Left lung (tissue), 10 donors: Measurements from ENCODE around the gene SYT11. TPM values are rescaled to one million over a fixed set of nuclear protein-coding genes. Genes with fewer than 3 reads are reported as not detected.

ENCODE experiments used
- ATAC-seq: fragments of 200-7000 bp; cut with Tn5 transposase; one replicate; pipeline ENCODE4 v1.9.1; 2020; ENCODE audit warnings: moderate library complexity
- DNase-seq, 4 donors: peaks; one replicate each; pipeline ENCODE4 v3.0.0-alpha.2; 2013 to 2020
- H3K27ac ChIP-seq, 2 donors: fragments of 200-600 bp; sonication (generic) in 1 of 2; one replicate each; pipeline versions ENCODE4 v1.5.0 to v1.8.0; 2020 to 2021
- H3K27me3 ChIP-seq, 2 donors: fragments of 200-600 bp; sonication (generic) in 1 of 2; one replicate each; pipeline versions ENCODE4 v1.5.0 to v1.8.0; 2020 to 2021
- H3K36me3 ChIP-seq, 2 donors: fragments of 200-600 bp; sonication (generic) in 1 of 2; one replicate each; pipeline versions ENCODE4 v1.5.0 to v1.8.0; 2020 to 2021
- H3K4me1 ChIP-seq, 2 donors: fragments of 200-600 bp; one replicate each; pipeline ENCODE4 v1.8.0; 2021
- H3K4me3 ChIP-seq, 2 donors: fragments of 200-600 bp; sonication (generic) in 1 of 2; one replicate each; pipeline versions ENCODE4 v1.5.0 to v1.8.0; 2020 to 2021; ENCODE audit warnings: mild to moderate bottlenecking in 1 of 2
- H3K9me3 ChIP-seq, 2 donors: fragments of 200-600 bp; sonication (generic) in 1 of 2; one replicate each; pipeline versions ENCODE4 v1.5.0 to v1.8.0; 2020 to 2021
- CTCF ChIP-seq, 2 donors: fragments of 200-600 bp; sonication (generic) in 1 of 2; IDR thresholded peaks; one replicate each; pipeline versions ENCODE4 v1.5.0 to v1.8.0; 2021; ENCODE audit warnings: antibody characterized with exemption in 2 of 2
- intact Hi-C, 2 donors: fragments of 100-400 bp; cut with DNase I; formaldehyde crosslinking; loops; one replicate each; pipeline versions ENCODE4 v1.11.2 to v1.14.2; 2022
- polyA plus RNA-seq, 6 donors: library from polyadenylated mRNA; unstranded; fragments of 120-200 nt; gene quantifications; one replicate each; pipeline ENCODE4 v1.2.1, GENCODE V29; 2013; ENCODE audit not compliant: insufficient read length in 6 of 6
- total RNA-seq, 2 donors: library from RNA; stranded (reverse); fragmentation: NEBNext Ultra II Directional; extraction: Animal tissue kit (Norgen Biotek cat#: 25700); gene quantifications; one replicate each; pipeline ENCODE4 v1.2.1, GENCODE V29; 2021
- donor health status: DM: no; HTN: yes; CAD: no.
- donor health status: DM: no; HTN: no; CAD: no.

Gene SYT11
- total and polyA plus RNA-seq, 8 donors: 10.7 to 13.8 (median 12.1) TPM

GRCh38 chr1:155872527-155872926 lies 13.2 kb downstream of the SYT11 start:
- H3K27ac ChIP-seq: no peak overlapping the region
- no peak for DNase-seq
- H3K4me3 ChIP-seq: no peak overlapping the region
- no peak for ATAC-seq
- H3K27me3 ChIP-seq: no peaks in the 10 kb centered on the region
- intact Hi-C loops: no loop called here
- H3K9me3 ChIP-seq: no peaks in the 10 kb centered on the region
- H3K36me3 ChIP-seq: no peaks in the 10 kb centered on the region
- H3K4me1 ChIP-seq: no peaks in the 10 kb centered on the region
- no peak for TF ChIP-seq CTCF (IDR thresholded peaks at IDR 0.05)

DNA sequence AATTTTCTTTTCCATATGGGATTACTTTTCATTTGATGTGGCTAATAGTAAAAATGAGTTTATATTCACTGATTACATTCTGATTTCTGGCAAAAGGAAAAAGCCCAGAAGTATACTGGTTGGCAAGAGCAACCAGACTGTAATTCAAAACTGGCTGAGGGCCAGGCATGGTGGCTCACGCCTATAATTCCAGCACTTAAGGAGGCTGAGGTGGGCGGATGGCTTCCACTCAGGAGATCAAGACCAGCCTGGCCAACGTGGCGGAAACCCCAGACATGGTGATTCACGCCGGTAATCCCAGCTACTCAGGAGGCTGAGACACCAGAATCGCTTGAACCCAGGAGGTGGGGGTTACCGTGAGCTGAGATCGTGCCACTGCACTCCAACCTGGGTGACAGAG lies 14.5 kb downstream of the SYT11 start:
- no peak for TF ChIP-seq CTCF (IDR thresholded peaks at IDR 0.05)
- no peaks in the 10 kb centered on the region for H3K27me3 ChIP-seq
- no peak overlapping the region for H3K27ac ChIP-seq
- ATAC-seq: peak; percentile 75
- peak in 2 of 4 donors; percentile 40 for DNase-seq
- intact Hi-C loops: no loop called here
- no peaks in the 10 kb centered on the region for H3K36me3 ChIP-seq
- no peaks in the 10 kb centered on the region for H3K9me3 ChIP-seq
- no peaks in the 10 kb centered on the region for H3K4me1 ChIP-seq
- no peak overlapping the region for H3K4me3 ChIP-seq

GRCh38 chr1:155877945-155878344 lies 18.6 kb downstream of the SYT11 start:
- no peaks in the 10 kb centered on the region for H3K27me3 ChIP-seq
- no peak for TF ChIP-seq CTCF (IDR thresholded peaks at IDR 0.05)
- no peak overlapping the region for H3K27ac ChIP-seq
- intact Hi-C loops: no loop called here
- DNase-seq (no peak), ATAC-seq (no peak)
- no peaks in the 10 kb centered on the region for H3K36me3 ChIP-seq
- no peaks in the 10 kb centered on the region for H3K4me1 ChIP-seq
- no peaks in the 10 kb centered on the region for H3K9me3 ChIP-seq
- no peak overlapping the region for H3K4me3 ChIP-seq

- H3K4me1 ChIP-seq: no peaks in the 10 kb centered on the region
- ATAC-seq (no peak), DNase-seq (no peak)
- no peak for TF ChIP-seq CTCF (IDR thresholded peaks at IDR 0.05)
- no peaks in the 10 kb centered on the region for H3K9me3 ChIP-seq
- no peaks in the 10 kb centered on the region for H3K36me3 ChIP-seq
- no peak overlapping the region for H3K4me3 ChIP-seq
- no peak overlapping the region for H3K27ac ChIP-seq
- intact Hi-C loops: no loop called here
- no peaks in the 10 kb centered on the region for H3K27me3 ChIP-seq
Measured at GRCh38 chr1:155880251-155880650, 20.9 kb downstream of the SYT11 start.

GRCh38 chr1:155880950-155881349 lies 21.6 kb downstream of the SYT11 start:
- H3K27ac ChIP-seq: no peak overlapping the region
- H3K4me1 ChIP-seq: no peaks in the 10 kb centered on the region
- no peak for TF ChIP-seq CTCF (IDR thresholded peaks at IDR 0.05)
- H3K4me3 ChIP-seq: no peak overlapping the region
- H3K9me3 ChIP-seq: no peaks in the 10 kb centered on the region
- no peak for ATAC-seq
- intact Hi-C loops: no loop called here
- no peak for DNase-seq
- H3K36me3 ChIP-seq: no peaks in the 10 kb centered on the region
- no peaks in the 10 kb centered on the region for H3K27me3 ChIP-seq
